Raji (cell line): ENCODE results near the gene UBE3B.

ENCODE experiments used
- POLR2A ChIP-seq: IDR thresholded peaks from 2 replicates; pipeline ENCODE4 v1.6.1; 2011; ENCODE audit warnings: low read depth, low read length, control low read depth; ENCODE audit not compliant: insufficient read depth

UBE3B gene

DNA sequence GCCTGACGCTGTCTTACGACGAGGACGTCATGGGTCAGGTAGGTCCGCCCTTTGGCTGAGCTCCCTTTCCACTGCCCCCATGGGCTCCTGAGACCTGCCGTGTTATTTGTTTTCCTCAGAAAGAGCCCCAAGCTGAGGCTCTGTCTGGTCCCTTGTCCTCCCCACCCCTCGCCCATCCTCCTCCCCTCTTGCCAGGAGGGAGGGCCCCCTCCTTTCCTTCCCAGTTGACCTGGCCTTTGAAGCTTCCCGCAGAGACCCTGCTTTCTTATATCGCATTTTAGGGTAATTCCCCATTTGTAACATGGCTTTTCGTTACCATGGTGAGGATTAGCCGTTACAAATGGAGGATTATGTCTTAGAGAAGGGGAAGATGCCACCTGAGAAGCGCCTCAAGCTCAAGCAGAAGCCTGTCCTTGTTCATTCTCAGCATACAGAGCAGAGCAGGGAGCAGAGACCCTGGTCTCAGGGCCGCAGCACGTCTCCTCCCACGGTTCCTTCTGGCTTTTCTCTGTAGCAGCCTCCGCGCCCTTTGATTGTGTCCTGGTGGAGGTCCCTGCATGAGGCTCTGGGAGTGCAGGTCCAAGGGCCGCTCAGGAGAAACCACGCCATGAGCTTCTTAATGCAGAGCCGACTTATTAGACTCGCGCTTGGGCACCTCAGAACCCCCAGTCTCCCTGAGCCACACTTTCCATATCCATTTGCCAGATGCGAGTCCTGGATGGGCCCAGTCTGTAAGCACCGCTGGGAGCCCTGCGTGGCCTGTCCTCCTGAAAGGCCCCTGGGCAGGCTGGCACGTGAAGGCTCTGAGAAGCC lies 47.2 kb downstream of the UBE3B start:
- TF ChIP-seq POLR2A, result no peak

DNA sequence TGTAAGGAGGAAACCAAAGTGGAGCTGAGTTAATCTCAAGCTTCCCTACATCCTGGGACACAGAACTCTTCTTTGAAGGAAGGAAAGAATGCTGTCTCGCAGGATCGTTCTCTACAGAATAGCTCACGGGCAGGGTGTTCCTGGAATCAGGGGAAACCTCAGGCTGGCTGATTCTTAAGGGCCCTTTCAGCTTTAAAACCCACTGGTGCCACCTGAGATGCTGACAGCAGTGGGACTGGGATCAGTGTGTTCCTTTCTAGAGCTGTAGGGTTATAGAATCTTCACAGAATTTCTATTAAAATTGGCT lies 47.8 kb downstream of the UBE3B start:
- no peak for TF ChIP-seq POLR2A

GRCh38 chr12:109527489-109528123 lies 50.2 kb downstream of the UBE3B start:
- no peak for TF ChIP-seq POLR2A

DNA sequence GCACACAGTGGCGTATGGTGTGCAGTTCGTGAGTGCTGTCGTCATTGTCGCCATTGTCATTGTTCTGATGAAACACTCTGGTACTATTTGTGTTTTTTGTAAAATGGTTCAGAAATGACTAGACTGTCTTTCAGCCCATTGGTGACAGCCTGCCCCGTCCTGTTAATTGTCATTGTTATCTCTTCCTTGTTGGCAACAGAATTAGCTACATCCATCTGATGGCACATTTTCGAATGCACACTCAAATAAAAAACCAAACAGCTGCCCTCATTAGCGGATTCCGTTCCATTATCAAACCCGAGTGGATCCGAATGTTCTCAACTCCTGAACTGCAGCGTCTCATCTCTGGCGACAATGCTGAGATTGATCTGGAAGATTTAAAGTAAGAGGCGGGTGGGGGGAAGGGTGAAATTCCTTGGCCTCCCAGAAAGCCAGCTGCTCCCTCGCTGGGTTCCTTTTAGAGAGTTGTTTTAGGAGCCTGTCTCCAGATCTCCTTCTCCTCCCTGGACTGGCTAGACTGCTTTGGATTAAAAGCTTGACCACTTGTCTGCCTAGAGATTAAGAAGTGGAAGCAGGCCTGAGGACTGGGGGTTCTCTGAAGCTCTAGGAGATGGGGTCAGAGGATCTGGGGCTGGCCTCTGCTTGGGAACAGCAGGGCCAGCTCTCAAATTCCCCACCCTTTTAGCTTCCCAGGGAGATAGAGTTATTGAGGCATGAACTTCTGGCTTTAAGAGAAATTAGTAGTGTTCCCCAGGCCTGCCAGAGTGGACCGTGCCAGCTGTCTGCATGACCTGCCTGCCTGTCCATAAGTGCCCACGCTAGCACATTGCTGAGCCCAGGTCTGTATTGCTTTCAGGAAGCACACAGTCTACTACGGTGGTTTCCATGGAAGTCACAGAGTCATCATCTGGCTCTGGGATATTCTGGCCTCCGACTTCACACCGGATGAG lies 52.5 kb downstream of the UBE3B start:
- no peak for TF ChIP-seq POLR2A

DNA sequence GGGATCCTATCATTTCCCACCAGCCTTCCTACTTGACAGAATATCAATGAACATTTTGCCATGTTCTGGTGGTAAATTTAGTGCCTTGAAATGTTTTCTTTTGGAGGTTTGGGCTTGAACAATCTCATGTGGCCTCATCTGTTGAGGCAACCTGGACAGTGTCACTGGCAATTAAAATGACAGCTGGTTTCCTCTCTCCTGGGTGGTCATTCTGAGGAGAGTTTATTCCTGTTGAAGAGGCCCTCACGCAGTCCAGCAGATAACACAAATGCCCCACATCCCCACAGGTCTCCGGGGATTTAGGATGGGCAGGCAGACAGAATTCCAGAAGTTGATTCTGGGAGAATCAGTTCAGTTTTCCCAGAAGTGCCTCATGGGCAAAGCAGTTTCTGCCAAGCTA lies 54.0 kb downstream of the UBE3B start:
- no peak for TF ChIP-seq POLR2A

DNA sequence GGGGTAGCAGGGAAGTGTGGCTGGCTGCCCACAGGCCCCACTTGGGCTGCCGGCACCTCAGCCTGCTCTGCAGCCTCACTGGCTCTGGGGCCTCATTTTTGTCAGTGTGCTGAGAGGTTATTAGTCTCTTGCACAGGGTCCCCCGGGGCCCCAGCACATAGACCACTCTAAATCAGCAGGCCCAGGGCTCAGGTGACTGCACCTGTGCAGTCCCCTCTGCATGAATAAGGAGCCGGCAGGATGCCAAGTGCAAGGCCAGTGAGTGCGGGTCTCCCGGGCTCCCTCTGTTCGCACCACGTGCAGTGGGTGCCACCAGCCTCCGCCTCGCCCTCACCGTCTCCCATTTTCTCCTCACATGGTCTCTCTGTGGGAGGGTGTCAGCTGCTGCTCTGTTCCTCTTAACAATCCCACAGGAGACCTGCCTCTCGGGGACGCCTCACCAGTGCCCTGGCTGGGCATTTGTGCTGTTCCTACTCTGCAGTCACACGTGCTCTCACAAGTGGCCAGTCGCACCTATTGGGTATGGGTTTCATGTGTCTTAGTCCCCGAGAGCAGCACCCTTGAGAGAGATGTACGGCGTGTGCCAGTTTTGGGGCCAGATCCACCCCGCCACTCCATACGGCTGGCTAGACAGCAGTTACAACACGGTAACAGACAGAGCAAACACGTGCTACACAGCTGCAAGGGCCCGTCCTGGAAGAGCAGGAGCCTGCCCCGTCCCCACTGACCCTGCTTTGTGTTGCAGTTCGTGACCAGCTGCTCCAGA lies 55.5 kb downstream of the UBE3B start:
- TF ChIP-seq POLR2A, result no peak

DNA sequence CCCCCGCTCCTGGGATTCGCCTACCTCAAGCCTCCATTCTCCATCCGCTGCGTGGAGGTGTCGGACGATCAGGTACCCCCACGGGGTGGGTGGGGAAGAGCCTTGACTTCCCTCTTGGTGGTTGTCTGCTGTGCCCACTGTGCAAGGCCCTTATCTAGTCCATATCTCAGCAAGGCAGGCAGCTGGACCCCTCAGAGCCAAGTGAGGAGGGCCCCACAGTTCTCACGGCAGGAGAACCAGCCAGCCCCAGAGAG lies 56.0 kb downstream of the UBE3B start:
- TF ChIP-seq POLR2A, result no peak

DNA sequence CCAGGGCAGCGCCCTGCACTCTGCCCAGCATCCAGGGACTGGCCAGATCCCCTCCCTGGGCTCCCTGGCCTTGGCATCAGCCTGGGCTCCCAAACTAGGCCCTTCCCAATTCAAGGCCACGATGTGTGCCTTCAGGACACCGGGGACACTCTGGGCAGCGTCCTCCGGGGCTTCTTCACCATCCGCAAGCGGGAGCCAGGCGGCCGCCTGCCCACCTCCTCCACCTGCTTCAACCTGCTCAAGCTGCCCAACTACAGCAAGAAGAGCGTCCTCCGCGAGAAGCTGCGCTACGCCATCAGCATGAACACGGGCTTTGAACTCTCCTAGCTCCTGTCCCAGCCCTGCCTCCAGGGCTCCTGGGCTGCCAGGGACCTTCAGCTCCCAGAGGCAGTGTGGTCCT lies 57.0 kb downstream of the UBE3B start:
- TF ChIP-seq POLR2A, result no peak

- TF ChIP-seq POLR2A, result no peak
Observed at GRCh38 chr12:109535231-109535862, 57.9 kb downstream of the UBE3B start.

- TF ChIP-seq POLR2A, result no peak
Observed at GRCh38 chr12:109535863-109536250, 58.4 kb downstream of the UBE3B start.

- no peak for TF ChIP-seq POLR2A
Observed at GRCh38 chr12:109537136-109537535, 59.7 kb downstream of the UBE3B start.

- no peak for TF ChIP-seq POLR2A
Observed at GRCh38 chr12:109538191-109538863, 60.9 kb downstream of the UBE3B start.

DNA sequence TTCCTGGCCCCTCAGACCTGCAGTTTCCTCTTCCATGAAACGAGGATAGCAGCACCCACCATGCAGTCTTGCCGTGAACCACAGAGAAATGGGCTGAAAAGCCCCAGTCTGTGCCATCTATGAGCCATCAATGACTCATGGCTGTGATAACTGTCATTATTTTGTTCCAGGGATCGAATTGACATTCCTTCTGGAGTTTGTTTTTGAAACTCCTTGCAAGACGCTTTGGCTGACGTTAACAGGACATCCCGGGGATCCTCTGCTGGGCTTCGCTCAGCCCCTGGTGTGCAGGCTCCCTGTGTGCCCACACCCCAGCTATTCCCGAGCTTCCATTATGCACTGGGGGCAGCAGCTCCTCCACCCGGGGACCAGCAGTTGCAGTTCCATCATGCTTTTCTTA lies 62.1 kb downstream of the UBE3B start:
- no peak for TF ChIP-seq POLR2A
